Peyer's patch (tissue), 4 donors: ENCODE data around the gene MAP3K19. TPM values are rescaled to one million over a fixed set of nuclear protein-coding genes. Genes with fewer than 3 reads are reported as not detected.

Source experiments
- DNase-seq, 3 donors: peaks; one replicate each; pipeline ENCODE4 v3.0.0-alpha.2; 2017 to 2019
- H3K27ac ChIP-seq, 4 donors: fragments of 200-600 bp; sonication (generic); one replicate each; pipeline ENCODE4 v1.5.1; 2016 to 2019
- H3K27me3 ChIP-seq, 2 donors: fragments of 200-600 bp; sonication (generic); one replicate each; pipeline ENCODE4 v1.5.1; 2019
- H3K36me3 ChIP-seq, 3 donors: fragments of 200-600 bp; sonication (generic); one replicate each; pipeline ENCODE4 v1.5.1; 2016 to 2019
- H3K4me1 ChIP-seq, 4 donors: fragments of 200-600 bp; sonication (generic); one replicate each; pipeline ENCODE4 v1.5.1; 2016 to 2019
- H3K4me3 ChIP-seq, 4 donors: fragments of 200-600 bp; sonication (generic); 1 replicate in 3 of 4; 2 replicates in 1 of 4; pipeline ENCODE4 v1.5.1; 2016 to 2019; ENCODE audit warnings: mild to moderate bottlenecking in 1 of 4
- H3K9me3 ChIP-seq, 4 donors: fragments of 200-600 bp; sonication (generic); one replicate each; pipeline ENCODE4 v1.5.1; 2016 to 2019; ENCODE audit warnings: mild to moderate bottlenecking in 1 of 4
- CTCF ChIP-seq, 6 experiments: fragments of 450-650 bp in 4 of 6; fragments of 200-600 bp in 2 of 6; sonication (generic) in 1 of 6; IDR thresholded peaks; one replicate each; pipeline ENCODE4 v1.5.1; 2017 to 2019; ENCODE audit warnings: antibody characterized with exemption in 6 of 6, mild to moderate bottlenecking in 3 of 6, moderate library complexity in 1 of 6
- POLR2A ChIP-seq, 2 donors: fragments of 450-650 bp; IDR thresholded peaks; one replicate each; pipeline ENCODE4 v1.5.1; 2017; ENCODE audit warnings: antibody characterized with exemption in 2 of 2, mild to moderate bottlenecking in 2 of 2, moderate library complexity in 2 of 2
- total RNA-seq, 4 donors: library from RNA; depleted of rRNA; stranded (reverse); fragments of >200 nt; gene quantifications; one replicate each; pipeline ENCODE4 v1.1.0, GENCODE V29; 2016

Gene MAP3K19
- total RNA-seq, 4 donors from 2014 or later = not detected

DNA sequence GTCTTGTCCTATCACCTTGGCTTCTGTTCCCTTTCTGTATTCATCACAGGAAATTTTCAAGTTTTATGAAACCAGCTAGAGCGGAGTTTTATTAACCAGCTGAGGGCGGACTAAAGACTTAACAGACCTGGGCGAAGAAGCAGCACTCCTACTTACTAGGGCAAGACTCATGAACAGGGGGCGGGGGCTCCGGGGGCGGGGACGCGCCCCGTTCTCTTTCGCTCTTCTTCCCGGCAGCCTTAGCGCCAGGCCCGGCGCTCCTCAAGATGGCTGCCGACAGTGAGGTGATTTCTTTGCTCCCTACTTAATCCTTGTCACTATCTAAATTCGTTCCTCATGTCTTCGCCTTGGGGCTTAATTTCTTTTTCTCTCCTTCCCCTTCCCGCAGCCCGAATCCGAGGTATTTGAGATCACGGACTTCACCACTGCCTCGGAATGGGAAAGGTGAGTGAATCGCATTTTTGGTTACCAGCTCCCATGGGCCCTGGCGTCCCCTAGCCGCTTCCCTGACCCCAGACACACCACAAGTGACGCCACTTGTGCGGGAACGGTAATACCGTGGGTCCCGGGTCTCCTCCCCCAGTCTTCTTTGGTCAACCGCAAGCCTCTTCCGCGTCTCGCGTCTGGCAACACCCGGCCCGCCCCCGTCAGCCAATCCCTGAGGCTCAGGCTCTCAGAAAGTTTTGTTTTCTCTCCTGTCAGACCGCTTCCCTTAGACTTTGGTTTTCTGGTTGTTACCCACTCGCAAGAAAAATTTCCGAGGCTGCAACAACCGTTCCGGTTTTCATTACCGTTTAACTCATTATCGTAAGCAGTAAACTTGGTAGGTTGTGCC is 5.0 kb upstream of the MAP3K19 start, which contains the start of gene RAB3GAP1:
Gene RAB3GAP1, plus strand, starts transcription at position 251 of the 835 bp plus-strand sequence. Its CDS starts 16 bp downstream, at position 267.
- Histone ChIP-seq H3K27ac (peak within 1 kb of the TSS; percentile 86 to 96 (median 90)), H3K4me3 (peak within 1 kb of the TSS; percentile 61 to 77 (median 68)), H3K27me3 (no peaks in the 10 kb centered on the region), H3K4me1 (peaks cover 0 to 22% (median 0%) of the 10 kb centered on the region in 4 donors), H3K36me3 (no peaks in the 10 kb centered on the region), H3K9me3 (no peaks in the 10 kb centered on the region)
- TF ChIP-seq CTCF (IDR thresholded peaks at IDR 0.05) (no peak), POLR2A (IDR thresholded peaks at IDR 0.05) (peak; percentile 47 to 55)
- peak; percentile 85 to 94 (median 86) for DNase-seq

DNA sequence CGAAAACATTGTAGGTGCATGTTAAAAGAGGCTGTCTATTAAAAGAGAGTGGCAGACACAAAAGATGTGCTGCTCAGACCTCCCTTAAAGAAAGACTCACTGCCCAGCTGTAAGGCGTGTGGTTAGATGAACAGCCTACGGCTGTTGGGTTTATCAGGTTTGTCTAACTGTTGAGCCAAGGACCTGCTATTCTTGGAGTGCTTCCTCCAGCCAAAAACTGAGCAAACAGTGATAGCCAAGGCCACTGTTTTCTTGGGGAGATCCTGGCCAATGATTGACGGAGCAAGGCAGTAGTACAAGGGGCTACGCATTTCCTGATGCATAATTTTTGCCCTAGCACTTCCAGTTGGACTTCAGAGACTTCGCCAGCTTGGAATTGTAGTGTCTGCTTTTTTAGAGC is 3.4 kb upstream of the MAP3K19 start:
- no peak overlapping the region for H3K27ac ChIP-seq
- no peaks in the 10 kb centered on the region for H3K27me3 ChIP-seq
- H3K36me3 ChIP-seq = no peaks in the 10 kb centered on the region
- no peak overlapping the region for H3K4me3 ChIP-seq
- TF ChIP-seq POLR2A (IDR thresholded peaks at IDR 0.05) = no peak
- TF ChIP-seq CTCF (IDR thresholded peaks at IDR 0.05) = no peak
- H3K9me3 ChIP-seq = no peaks in the 10 kb centered on the region
- DNase-seq = no peak
- peaks cover 0 to 22% (median 0%) of the 10 kb centered on the region in 4 donors for H3K4me1 ChIP-seq

DNA sequence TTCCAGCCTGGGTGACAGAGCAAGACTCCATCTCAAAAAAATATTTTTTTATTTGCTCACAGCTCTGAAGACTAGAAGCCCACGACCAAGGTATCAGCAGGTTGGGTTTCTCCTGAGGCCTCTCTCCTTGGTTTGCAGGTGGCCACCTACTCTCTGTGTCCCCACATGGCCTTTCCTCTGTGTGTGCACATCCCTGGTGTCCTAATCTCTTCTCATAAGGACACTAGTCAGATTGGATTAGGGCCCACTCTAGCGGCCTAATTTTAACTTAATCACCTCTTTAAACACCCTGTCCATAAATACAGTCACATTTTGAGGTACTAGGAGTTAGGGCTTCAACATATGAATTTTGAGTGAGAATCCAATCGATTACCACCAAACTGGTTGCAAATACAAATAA is 2.9 kb upstream of the MAP3K19 start:
- Histone ChIP-seq H3K9me3 (no peaks in the 10 kb centered on the region), H3K4me1 (peaks cover 0 to 19% (median 0%) of the 10 kb centered on the region in 4 donors), H3K27me3 (no peaks in the 10 kb centered on the region), H3K36me3 (no peaks in the 10 kb centered on the region), H3K27ac (no peak overlapping the region), H3K4me3 (no peak overlapping the region)
- no peak for DNase-seq
- TF ChIP-seq CTCF (IDR thresholded peaks at IDR 0.05) (no peak), POLR2A (IDR thresholded peaks at IDR 0.05) (no peak)

- H3K4me1 ChIP-seq = peaks cover 0 to under 1% (median 0%) of the 10 kb centered on the region in 4 donors
- no peak for TF ChIP-seq CTCF (IDR thresholded peaks at IDR 0.05)
- H3K36me3 ChIP-seq = no peaks in the 10 kb centered on the region
These were observed 875 bp upstream of the MAP3K19 start for GRCh38 chr2:135048122-135048521.

GRCh38 chr2:135043345-135043744 is 3.9 kb downstream of the MAP3K19 start:
- Histone ChIP-seq H3K9me3 (no peaks in the 10 kb centered on the region), H3K36me3 (no peaks in the 10 kb centered on the region), H3K4me1 (no peaks in the 10 kb centered on the region), H3K27me3 (no peaks in the 10 kb centered on the region), H3K4me3 (no peak overlapping the region), H3K27ac (no peak overlapping the region)
- no peak for TF ChIP-seq POLR2A (IDR thresholded peaks at IDR 0.05)
- TF ChIP-seq CTCF (IDR thresholded peaks at IDR 0.05) = peak in 3 of 6 experiments; percentile 27 to 43 (median 39)
- DNase-seq = no peak

More at GRCh38 chr2:135048122-135048521, 875 bp upstream of the MAP3K19 start:
- no peaks in the 10 kb centered on the region for H3K9me3 ChIP-seq
- no peaks in the 10 kb centered on the region for H3K27me3 ChIP-seq
- no peak for DNase-seq
- H3K27ac ChIP-seq = no peak overlapping the region
- H3K4me3 ChIP-seq = no peak overlapping the region
